ENCODE measurements around the gene C10orf62.
"Not testable (repeated sequence)": the region's sequence is repeated elsewhere in the genome, so short reads cannot be mapped to it uniquely, and the experiment has no call there.

C10orf62 gene

DNA sequence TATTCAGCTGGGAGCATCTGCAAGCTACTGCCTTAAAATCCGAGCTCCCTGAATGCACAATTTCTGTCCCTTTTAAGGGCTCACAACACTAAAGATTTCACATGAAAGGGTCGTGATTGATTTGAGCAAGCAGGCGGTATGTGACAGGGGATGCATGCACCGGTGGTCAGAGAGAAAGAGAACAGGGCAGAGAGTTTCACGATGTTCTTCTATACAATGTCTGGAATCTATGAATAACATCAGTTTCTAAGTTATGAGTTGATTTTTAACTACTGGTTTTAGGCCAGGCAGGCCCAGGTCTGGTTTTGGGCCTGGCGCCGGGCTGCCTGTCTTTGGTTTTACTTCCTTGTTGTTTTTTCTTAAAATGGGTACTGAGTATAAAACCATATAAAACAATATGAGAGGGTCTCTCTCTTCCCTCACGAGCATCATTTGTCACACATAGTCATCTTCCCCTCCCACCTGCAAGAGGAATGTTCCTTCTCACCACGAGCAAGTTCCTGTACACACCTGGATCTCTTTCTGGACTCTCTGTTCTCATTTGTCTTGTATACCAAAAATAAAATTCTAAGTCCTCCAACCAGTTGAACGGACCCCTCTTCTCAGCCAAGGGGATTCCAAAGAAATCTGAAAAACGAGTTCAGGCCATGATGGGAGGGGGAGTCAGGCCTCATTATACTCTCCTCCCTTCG is 28.0 kb upstream of the C10orf62 start:
- H3K4me2 ChIP-seq (ENCODE audit: low read length); H2AFZ ChIP-seq; H3K9me3 ChIP-seq (ENCODE audit: control insufficient read depth, low read length); H3K4me1 ChIP-seq; H3K9ac ChIP-seq; H3K4me3 ChIP-seq (ENCODE audit: low read depth, low read length); H3K36me3 ChIP-seq (ENCODE audit: control insufficient read depth, insufficient read depth, low read length); H3K27me3 ChIP-seq (ENCODE audit: control insufficient read depth, insufficient read depth, low read length); H3K27ac ChIP-seq; H3K79me2 ChIP-seq: not testable (repeated sequence)

DNA sequence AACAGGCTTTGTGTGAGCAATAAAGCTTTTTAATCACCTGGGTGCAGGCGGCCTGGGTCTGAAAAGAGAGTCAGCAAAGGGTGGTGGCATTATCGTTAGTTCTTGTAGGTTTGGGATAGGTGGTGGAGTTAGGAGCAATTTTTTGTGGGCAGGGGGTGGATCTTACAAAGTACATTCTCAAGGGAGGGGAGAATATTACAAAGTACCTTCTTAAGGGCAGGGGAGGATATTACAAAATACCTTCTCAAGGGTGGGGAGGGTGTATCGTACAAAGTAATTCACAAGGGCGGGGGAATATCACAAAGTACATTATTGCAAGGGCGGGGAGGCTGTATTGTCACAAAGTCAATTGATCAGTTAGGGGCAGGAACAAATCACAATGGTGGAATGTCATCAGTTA is 27.2 kb upstream of the C10orf62 start:
- not testable (repeated sequence) for H3K27me3 ChIP-seq (ENCODE audit: control insufficient read depth, insufficient read depth, low read length); H3K9ac ChIP-seq; H3K9me3 ChIP-seq (ENCODE audit: control insufficient read depth, low read length); H3K27ac ChIP-seq; H3K4me2 ChIP-seq (ENCODE audit: low read length); H3K36me3 ChIP-seq (ENCODE audit: control insufficient read depth, insufficient read depth, low read length); H3K4me3 ChIP-seq (ENCODE audit: low read depth, low read length); H3K79me2 ChIP-seq; H3K4me1 ChIP-seq; H2AFZ ChIP-seq

DNA sequence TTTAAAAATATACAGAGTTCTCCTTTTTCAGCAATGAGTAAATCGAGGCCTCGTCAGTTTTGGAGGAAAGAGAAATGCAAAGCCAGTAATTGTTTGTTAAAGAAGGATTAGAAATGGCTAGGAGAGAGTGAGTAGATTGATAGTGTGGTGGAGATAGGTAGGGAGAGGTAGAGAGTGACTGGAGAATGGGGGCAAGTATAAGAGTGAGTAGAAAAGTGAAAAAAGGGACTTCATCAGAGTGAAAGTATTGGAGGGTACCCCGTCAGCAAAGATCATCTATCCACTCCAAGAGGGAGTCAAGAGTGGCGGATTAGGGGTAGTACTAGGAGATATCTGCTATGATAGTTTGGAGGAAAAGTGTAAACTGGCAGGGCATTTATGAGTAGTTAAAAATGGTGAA is 26.2 kb upstream of the C10orf62 start:
- Histone ChIP-seq H3K4me1 (no peaks in the 10 kb centered on the region), H3K27me3 (ENCODE audit: control insufficient read depth, insufficient read depth, low read length) (no peaks in the 10 kb centered on the region), H3K9me3 (ENCODE audit: control insufficient read depth, low read length) (no peaks in the 10 kb centered on the region), H2AFZ (no peak overlapping the region), H3K27ac (no peak overlapping the region), H3K36me3 (ENCODE audit: control insufficient read depth, insufficient read depth, low read length) (no peaks in the 10 kb centered on the region), H3K4me2 (ENCODE audit: low read length) (no peak overlapping the region), H3K79me2 (no peaks in the 10 kb centered on the region), H3K4me3 (ENCODE audit: low read depth, low read length) (no peak overlapping the region), H3K9ac (no peak overlapping the region)
- TF ChIP-seq, protein P1, sequence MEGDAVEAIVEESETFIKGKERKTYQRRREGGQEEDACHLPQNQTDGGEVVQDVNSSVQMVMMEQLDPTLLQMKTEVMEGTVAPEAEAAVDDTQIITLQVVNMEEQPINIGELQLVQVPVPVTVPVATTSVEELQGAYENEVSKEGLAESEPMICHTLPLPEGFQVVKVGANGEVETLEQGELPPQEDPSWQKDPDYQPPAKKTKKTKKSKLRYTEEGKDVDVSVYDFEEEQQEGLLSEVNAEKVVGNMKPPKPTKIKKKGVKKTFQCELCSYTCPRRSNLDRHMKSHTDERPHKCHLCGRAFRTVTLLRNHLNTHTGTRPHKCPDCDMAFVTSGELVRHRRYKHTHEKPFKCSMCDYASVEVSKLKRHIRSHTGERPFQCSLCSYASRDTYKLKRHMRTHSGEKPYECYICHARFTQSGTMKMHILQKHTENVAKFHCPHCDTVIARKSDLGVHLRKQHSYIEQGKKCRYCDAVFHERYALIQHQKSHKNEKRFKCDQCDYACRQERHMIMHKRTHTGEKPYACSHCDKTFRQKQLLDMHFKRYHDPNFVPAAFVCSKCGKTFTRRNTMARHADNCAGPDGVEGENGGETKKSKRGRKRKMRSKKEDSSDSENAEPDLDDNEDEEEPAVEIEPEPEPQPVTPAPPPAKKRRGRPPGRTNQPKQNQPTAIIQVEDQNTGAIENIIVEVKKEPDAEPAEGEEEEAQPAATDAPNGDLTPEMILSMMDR (IDR thresholded peaks at IDR 0.05), result no peak

DNA sequence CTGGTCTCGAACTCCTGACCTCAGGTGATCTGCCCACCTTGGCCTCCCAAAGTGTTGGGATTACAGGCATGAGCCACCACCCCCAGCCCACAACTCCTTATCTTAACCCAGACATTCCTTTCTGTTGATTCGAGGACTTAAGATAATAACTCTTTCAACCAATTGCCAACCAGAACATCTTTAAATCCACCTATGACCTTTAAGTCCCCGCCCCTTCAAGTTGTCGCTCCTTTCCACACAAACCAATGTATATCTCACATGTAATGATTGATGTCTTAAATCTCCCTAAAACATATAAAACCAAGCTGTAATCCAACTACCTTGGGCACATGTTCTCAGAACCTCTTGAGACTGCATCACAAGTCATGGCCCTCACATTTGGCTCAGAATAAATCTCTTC is 24.7 kb upstream of the C10orf62 start:
- Histone ChIP-seq H3K79me2 (no peaks in the 10 kb centered on the region), H3K4me3 (ENCODE audit: low read depth, low read length) (no peak overlapping the region), H3K9me3 (ENCODE audit: control insufficient read depth, low read length) (no peaks in the 10 kb centered on the region), H3K9ac (no peak overlapping the region), H3K36me3 (ENCODE audit: control insufficient read depth, insufficient read depth, low read length) (no peaks in the 10 kb centered on the region), H3K4me2 (ENCODE audit: low read length) (no peak overlapping the region), H2AFZ (no peak overlapping the region), H3K27ac (no peak overlapping the region), H3K4me1 (no peaks in the 10 kb centered on the region), H3K27me3 (ENCODE audit: control insufficient read depth, insufficient read depth, low read length) (no peaks in the 10 kb centered on the region)
- TF ChIP-seq, protein P1 (IDR thresholded peaks at IDR 0.05), result no peak

DNA sequence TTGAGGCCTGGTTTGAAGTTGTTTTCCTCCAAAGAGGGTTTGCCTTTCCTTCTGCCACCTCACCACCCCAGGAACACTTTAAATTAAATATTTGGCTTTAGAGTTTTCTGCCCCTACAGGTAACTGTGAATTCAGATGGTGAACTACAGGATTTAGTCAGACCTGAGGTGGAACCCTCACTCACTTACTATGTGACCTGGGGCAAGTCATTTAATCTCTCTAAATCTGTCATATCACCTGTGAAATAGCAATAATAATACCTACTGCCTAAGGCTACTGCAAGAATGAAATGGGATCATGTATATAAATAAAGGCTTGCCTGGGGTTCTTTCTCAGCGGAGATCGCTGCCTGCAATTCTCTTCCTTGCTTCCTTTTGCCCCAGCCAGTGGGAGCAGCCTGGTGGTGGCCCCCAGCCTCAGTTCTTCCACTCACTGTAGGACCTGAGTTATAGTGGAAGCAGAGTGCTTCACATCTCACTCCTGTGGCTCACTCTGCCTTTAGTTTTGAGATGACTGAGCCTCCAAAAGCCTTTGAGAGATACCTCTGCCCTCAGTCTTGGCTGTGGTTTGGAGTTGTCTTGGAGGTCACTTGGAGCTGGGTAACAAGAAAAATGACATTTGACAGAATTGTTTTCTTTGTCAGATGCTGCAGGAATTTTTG is 23.1 kb upstream of the C10orf62 start:
- TF ChIP-seq, protein P1 (IDR thresholded peaks at IDR 0.05), result no peak

More for the DNA sequence above, 23.1 kb upstream of the C10orf62 start:
- Histone ChIP-seq H2AFZ (no peak overlapping the region), H3K9ac (no peak overlapping the region), H3K27me3 (ENCODE audit: control insufficient read depth, insufficient read depth, low read length) (no peaks in the 10 kb centered on the region), H3K79me2 (no peaks in the 10 kb centered on the region), H3K36me3 (ENCODE audit: control insufficient read depth, insufficient read depth, low read length) (no peaks in the 10 kb centered on the region), H3K4me1 (no peaks in the 10 kb centered on the region), H3K9me3 (ENCODE audit: control insufficient read depth, low read length) (no peaks in the 10 kb centered on the region), H3K27ac (no peak overlapping the region), H3K4me3 (ENCODE audit: low read depth, low read length) (no peak overlapping the region), H3K4me2 (ENCODE audit: low read length) (no peak overlapping the region)
